Left lung (tissue), 10 donors: Measurements from ENCODE around the gene MMADHC. TPM values are rescaled to one million over a fixed set of nuclear protein-coding genes. Genes with fewer than 3 reads are reported as not detected.

Source experiments
- ATAC-seq: fragments of 200-7000 bp; cut with Tn5 transposase; one replicate; pipeline ENCODE4 v1.9.1; 2020; ENCODE audit warnings: moderate library complexity
- DNase-seq, 4 donors: peaks; one replicate each; pipeline ENCODE4 v3.0.0-alpha.2; 2013 to 2020
- H3K27ac ChIP-seq, 2 donors: fragments of 200-600 bp; sonication (generic) in 1 of 2; one replicate each; pipeline versions ENCODE4 v1.5.0 to v1.8.0; 2020 to 2021
- H3K27me3 ChIP-seq, 2 donors: fragments of 200-600 bp; sonication (generic) in 1 of 2; one replicate each; pipeline versions ENCODE4 v1.5.0 to v1.8.0; 2020 to 2021
- H3K36me3 ChIP-seq, 2 donors: fragments of 200-600 bp; sonication (generic) in 1 of 2; one replicate each; pipeline versions ENCODE4 v1.5.0 to v1.8.0; 2020 to 2021
- H3K4me1 ChIP-seq, 2 donors: fragments of 200-600 bp; one replicate each; pipeline ENCODE4 v1.8.0; 2021
- H3K4me3 ChIP-seq, 2 donors: fragments of 200-600 bp; sonication (generic) in 1 of 2; one replicate each; pipeline versions ENCODE4 v1.5.0 to v1.8.0; 2020 to 2021; ENCODE audit warnings: mild to moderate bottlenecking in 1 of 2
- H3K9me3 ChIP-seq, 2 donors: fragments of 200-600 bp; sonication (generic) in 1 of 2; one replicate each; pipeline versions ENCODE4 v1.5.0 to v1.8.0; 2020 to 2021
- CTCF ChIP-seq, 2 donors: fragments of 200-600 bp; sonication (generic) in 1 of 2; IDR thresholded peaks; one replicate each; pipeline versions ENCODE4 v1.5.0 to v1.8.0; 2021; ENCODE audit warnings: antibody characterized with exemption in 2 of 2
- intact Hi-C, 2 donors: fragments of 100-400 bp; cut with DNase I; formaldehyde crosslinking; loops; one replicate each; pipeline versions ENCODE4 v1.11.2 to v1.14.2; 2022
- polyA plus RNA-seq, 6 donors: library from polyadenylated mRNA; unstranded; fragments of 120-200 nt; gene quantifications; one replicate each; pipeline ENCODE4 v1.2.1, GENCODE V29; 2013; ENCODE audit not compliant: insufficient read length in 6 of 6
- total RNA-seq, 2 donors: library from RNA; stranded (reverse); fragmentation: NEBNext Ultra II Directional; extraction: Animal tissue kit (Norgen Biotek cat#: 25700); gene quantifications; one replicate each; pipeline ENCODE4 v1.2.1, GENCODE V29; 2021
- donor health status: DM: no; HTN: yes; CAD: no.
- donor health status: DM: no; HTN: no; CAD: no.

MMADHC gene
- total and polyA plus RNA-seq, 8 donors: 80.1 to 131 (median 111) TPM

- Histone ChIP-seq H3K4me3 (no peak overlapping the region), H3K27ac (no peak overlapping the region), H3K4me1 (peaks cover 0 to 2% of the 10 kb centered on the region in 2 donors), H3K9me3 (no peaks in the 10 kb centered on the region), H3K27me3 (no peaks in the 10 kb centered on the region), H3K36me3 (no peaks in the 10 kb centered on the region)
- DNase-seq (no peak), ATAC-seq (peak; percentile 57)
- TF ChIP-seq CTCF (IDR thresholded peaks at IDR 0.05): no peak
- intact Hi-C loops: loop anchor here in 1 of 2 donors (10.0 kb wide), 1 partner anchor 889 kb away; the partner anchor contains the start of gene RND3
Observed at GRCh38 chr2:149595056-149595963, 7.7 kb upstream of the MMADHC start.

GRCh38 chr2:149594411-149594810 lies 6.8 kb upstream of the MMADHC start:
- H3K4me1 ChIP-seq: peaks cover 0 to 2% of the 10 kb centered on the region in 2 donors
- H3K27me3 ChIP-seq: no peaks in the 10 kb centered on the region
- H3K9me3 ChIP-seq: no peaks in the 10 kb centered on the region
- intact Hi-C loops: loop anchor here in 1 of 2 donors (10.0 kb wide), 1 partner anchor 890 kb away; the partner anchor contains the start of gene RND3
- DNase-seq: no peak
- TF ChIP-seq CTCF (IDR thresholded peaks at IDR 0.05): no peak
- H3K36me3 ChIP-seq: no peaks in the 10 kb centered on the region
- no peak for ATAC-seq
- H3K27ac ChIP-seq: no peak overlapping the region
- H3K4me3 ChIP-seq: no peak overlapping the region

GRCh38 chr2:149587950-149588487 lies 444 bp upstream of the MMADHC start:
- ATAC-seq (no peak), DNase-seq (no peak)
- peak overlapping the region; percentile 69 to 75 for H3K4me3 ChIP-seq
- no peaks in the 10 kb centered on the region for H3K27me3 ChIP-seq
- intact Hi-C loops: no loop called here
- peak overlapping the region; percentile 98 for H3K27ac ChIP-seq
- H3K9me3 ChIP-seq: no peaks in the 10 kb centered on the region
- H3K4me1 ChIP-seq: peaks cover 7 to 34% of the 10 kb centered on the region in 2 donors
- peaks cover 0 to 10% of the 10 kb centered on the region in 2 donors for H3K36me3 ChIP-seq
- TF ChIP-seq CTCF (IDR thresholded peaks at IDR 0.05): no peak

GRCh38 chr2:149586898-149587219 lies 716 bp downstream of the MMADHC start:
- intact Hi-C loops: no loop called here
- DNase-seq (no peak), ATAC-seq (no peak)
- Histone ChIP-seq H3K4me1 (peaks cover 7 to 41% of the 10 kb centered on the region in 2 donors), H3K4me3 (peak overlapping the region; percentile 69 to 75), H3K27me3 (no peaks in the 10 kb centered on the region), H3K36me3 (peaks cover 0 to 19% of the 10 kb centered on the region in 2 donors), H3K27ac (peak overlapping the region; percentile 98), H3K9me3 (no peaks in the 10 kb centered on the region)
- no peak for TF ChIP-seq CTCF (IDR thresholded peaks at IDR 0.05)

- no peaks in the 10 kb centered on the region for H3K9me3 ChIP-seq
- peaks cover 7 to 44% of the 10 kb centered on the region in 2 donors for H3K4me1 ChIP-seq
- ATAC-seq: no peak
- H3K36me3 ChIP-seq: peaks cover 0 to 27% of the 10 kb centered on the region in 2 donors
- peak overlapping the region in 1 of 2 donors; percentile 98 for H3K27ac ChIP-seq
- peak overlapping the region; percentile 69 to 75 for H3K4me3 ChIP-seq
- intact Hi-C loops: no loop called here
- DNase-seq: no peak
- TF ChIP-seq CTCF (IDR thresholded peaks at IDR 0.05): no peak
- no peaks in the 10 kb centered on the region for H3K27me3 ChIP-seq
Observed at GRCh38 chr2:149586063-149586462, 1.5 kb downstream of the MMADHC start.
